Body of pancreas (tissue), 4 donors: ENCODE results near the gene TXNRD2.

Source experiments
- POLR2A ChIP-seq, 3 donors: fragments of 450-650 bp; IDR thresholded peaks; one replicate each; pipeline ENCODE4 v1.6.1; 2016; ENCODE audit warnings: antibody characterized with exemption in 3 of 3, mild to moderate bottlenecking in 2 of 3
- TF ChIP-seq, protein P1 (sequence below), 7 experiments: fragments of 450-650 bp in 4 of 7; fragments of 200-600 bp in 3 of 7; sonication (generic) in 3 of 7; IDR thresholded peaks; one replicate each; pipeline ENCODE4 v1.5.1; 2016 to 2019; ENCODE audit warnings: antibody characterized with exemption in 7 of 7

DNA sequence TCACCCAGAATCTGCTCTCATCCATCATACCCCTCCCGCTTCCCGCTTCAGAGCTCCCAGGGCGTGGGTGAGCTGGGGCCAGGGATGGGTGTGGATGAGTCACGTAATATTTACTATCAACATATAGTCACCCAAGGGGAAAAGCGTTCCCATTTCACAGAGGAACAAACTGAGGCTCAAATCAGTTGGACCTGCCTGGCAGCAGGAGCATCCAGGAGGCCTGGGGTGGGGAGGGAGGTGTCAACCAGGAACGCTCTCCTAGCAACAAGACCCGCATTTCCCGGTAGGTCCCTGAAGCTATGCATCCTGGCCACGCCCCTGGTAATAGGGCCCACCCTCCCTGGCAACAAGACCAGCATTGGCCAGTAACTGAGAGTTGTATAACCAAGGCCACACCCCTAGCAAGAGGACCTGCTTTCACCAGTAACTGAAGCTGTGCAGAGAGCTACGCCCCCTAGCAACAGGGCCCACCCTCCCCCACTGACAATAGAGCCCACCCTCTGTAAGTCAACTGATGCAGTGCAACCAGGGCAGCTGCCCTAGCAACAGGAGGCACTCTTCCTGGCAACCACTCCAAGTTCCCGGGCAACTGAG lies 32.7 kb upstream of the TXNRD2 start:
- TF ChIP-seq, protein P1, sequence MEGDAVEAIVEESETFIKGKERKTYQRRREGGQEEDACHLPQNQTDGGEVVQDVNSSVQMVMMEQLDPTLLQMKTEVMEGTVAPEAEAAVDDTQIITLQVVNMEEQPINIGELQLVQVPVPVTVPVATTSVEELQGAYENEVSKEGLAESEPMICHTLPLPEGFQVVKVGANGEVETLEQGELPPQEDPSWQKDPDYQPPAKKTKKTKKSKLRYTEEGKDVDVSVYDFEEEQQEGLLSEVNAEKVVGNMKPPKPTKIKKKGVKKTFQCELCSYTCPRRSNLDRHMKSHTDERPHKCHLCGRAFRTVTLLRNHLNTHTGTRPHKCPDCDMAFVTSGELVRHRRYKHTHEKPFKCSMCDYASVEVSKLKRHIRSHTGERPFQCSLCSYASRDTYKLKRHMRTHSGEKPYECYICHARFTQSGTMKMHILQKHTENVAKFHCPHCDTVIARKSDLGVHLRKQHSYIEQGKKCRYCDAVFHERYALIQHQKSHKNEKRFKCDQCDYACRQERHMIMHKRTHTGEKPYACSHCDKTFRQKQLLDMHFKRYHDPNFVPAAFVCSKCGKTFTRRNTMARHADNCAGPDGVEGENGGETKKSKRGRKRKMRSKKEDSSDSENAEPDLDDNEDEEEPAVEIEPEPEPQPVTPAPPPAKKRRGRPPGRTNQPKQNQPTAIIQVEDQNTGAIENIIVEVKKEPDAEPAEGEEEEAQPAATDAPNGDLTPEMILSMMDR (IDR thresholded peaks at IDR 0.05) = no peak
- TF ChIP-seq POLR2A (IDR thresholded peaks at IDR 0.05) = no peak
